OCI-LY1 (cell line): ENCODE data around the gene SLC35G3.

Experiments used
- EZH2 ChIP-seq: fragments of 200-600 bp; sonication (generic), shearing (Covaris generic); IDR thresholded peaks from 2 replicates; pipeline ENCODE4 v1.8.0; 2017; ENCODE audit warnings: borderline replicate concordance, mixed run types, mild to moderate bottlenecking, antibody characterized with exemption, low read length, moderate library complexity, mixed read lengths
- TF ChIP-seq, protein P1 (sequence below): fragments of 200-600 bp; sonication (generic), shearing (Covaris generic); IDR thresholded peaks from 2 replicates; pipeline ENCODE4 v1.5.1; 2017; ENCODE audit warnings: mild to moderate bottlenecking, antibody characterized with exemption, low read length, moderate library complexity, mixed read lengths

- TF ChIP-seq, protein P1, sequence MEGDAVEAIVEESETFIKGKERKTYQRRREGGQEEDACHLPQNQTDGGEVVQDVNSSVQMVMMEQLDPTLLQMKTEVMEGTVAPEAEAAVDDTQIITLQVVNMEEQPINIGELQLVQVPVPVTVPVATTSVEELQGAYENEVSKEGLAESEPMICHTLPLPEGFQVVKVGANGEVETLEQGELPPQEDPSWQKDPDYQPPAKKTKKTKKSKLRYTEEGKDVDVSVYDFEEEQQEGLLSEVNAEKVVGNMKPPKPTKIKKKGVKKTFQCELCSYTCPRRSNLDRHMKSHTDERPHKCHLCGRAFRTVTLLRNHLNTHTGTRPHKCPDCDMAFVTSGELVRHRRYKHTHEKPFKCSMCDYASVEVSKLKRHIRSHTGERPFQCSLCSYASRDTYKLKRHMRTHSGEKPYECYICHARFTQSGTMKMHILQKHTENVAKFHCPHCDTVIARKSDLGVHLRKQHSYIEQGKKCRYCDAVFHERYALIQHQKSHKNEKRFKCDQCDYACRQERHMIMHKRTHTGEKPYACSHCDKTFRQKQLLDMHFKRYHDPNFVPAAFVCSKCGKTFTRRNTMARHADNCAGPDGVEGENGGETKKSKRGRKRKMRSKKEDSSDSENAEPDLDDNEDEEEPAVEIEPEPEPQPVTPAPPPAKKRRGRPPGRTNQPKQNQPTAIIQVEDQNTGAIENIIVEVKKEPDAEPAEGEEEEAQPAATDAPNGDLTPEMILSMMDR = no peak
- no peak for TF ChIP-seq EZH2
Observed at GRCh38 chr17:35229638-35230037, 35.4 kb upstream of the SLC35G3 start.
